ENCODE data around the gene PSMD4. TPM values are rescaled to one million over a fixed set of nuclear protein-coding genes. Genes with fewer than 3 reads are reported as not detected.

PSMD4 gene
- total RNA-seq, 1 experiment from 2014 or later = 207 TPM

DNA sequence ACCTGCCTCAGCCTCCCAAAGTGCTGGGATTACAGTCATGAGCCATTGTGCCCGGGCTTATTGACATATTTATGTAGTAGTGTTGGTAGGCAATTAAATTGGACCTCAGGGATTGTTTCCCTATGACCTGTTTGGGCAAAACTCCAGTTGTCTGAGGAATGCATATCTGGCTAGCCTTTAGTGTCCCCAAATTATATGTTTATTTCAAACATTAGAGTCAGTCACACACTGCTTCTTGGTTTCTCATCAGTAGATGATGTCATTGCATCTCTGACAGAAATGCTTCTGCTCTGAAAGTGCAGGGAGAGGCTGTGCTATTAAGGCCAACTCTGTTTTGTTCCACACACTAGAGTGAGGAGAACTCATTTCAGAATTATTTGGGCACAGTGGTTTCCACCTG is 43.7 kb upstream of the PSMD4 start:
- Histone ChIP-seq H2BK15ac (ENCODE audit: low read depth, low read length) (no peak overlapping the region), H4K5ac (ENCODE audit: insufficient read length, low read depth, low read length) (no peak overlapping the region), H3K4me2 (ENCODE audit: insufficient read depth, insufficient read length, low read length) (no peak overlapping the region), H3T11ph (ENCODE audit: low read length) (no peak overlapping the region), H3K79me2 (ENCODE audit: insufficient read depth, low read length) (peaks cover 9% of the 10 kb centered on the region; the same call in 1 of the 2 replicates), H3K14ac (ENCODE audit: insufficient read depth, low read length) (no peak overlapping the region), H3K4me1 (ENCODE audit: insufficient read depth, low read length) (no peaks in the 10 kb centered on the region), H3K79me1 (ENCODE audit: insufficient read depth, low read depth, low read length, poor library complexity, severe bottlenecking) (peaks cover 12% of the 10 kb centered on the region), H3K23me2 (ENCODE audit: insufficient read length, low read depth, low read length, poor library complexity, severe bottlenecking) (no peaks in the 10 kb centered on the region), H2AK5ac (ENCODE audit: insufficient read length, low read length) (no peak overlapping the region), H3K23ac (ENCODE audit: insufficient read length, low read depth, low read length) (no peak overlapping the region), H4K91ac (ENCODE audit: insufficient read length, low read depth, low read length) (no peak overlapping the region), H3K56ac (ENCODE audit: insufficient read length, low read depth, low read length) (no peak overlapping the region), H2BK5ac (ENCODE audit: insufficient read length, low read length) (no peak overlapping the region), H2BK120ac (ENCODE audit: low read depth, low read length, poor library complexity, severe bottlenecking) (no peak overlapping the region), H3K9ac (ENCODE audit: extremely low read depth, insufficient read length, low read length) (no peak overlapping the region), H2BK12ac (ENCODE audit: insufficient read length, low read depth, low read length) (no peak overlapping the region), H3K18ac (ENCODE audit: insufficient read length, low read depth, low read length) (no peak overlapping the region), H4K20me1 (ENCODE audit: control insufficient read depth, insufficient read depth, insufficient read length) (no peaks in the 10 kb centered on the region), H3K9me3 (ENCODE audit: control insufficient read depth, low read depth, low read length) (no peaks in the 10 kb centered on the region), H3K27ac (ENCODE audit: insufficient read length, low read depth, low read length) (no peak overlapping the region), H2AFZ (ENCODE audit: low read length) (no peak overlapping the region), H4K8ac (replicated peaks; ENCODE audit: insufficient read length, low read depth, low read length) (no peak overlapping the region), H3K4ac (ENCODE audit: low read depth, low read length) (no peak overlapping the region), H2BK20ac (ENCODE audit: low read depth, low read length, poor library complexity, severe bottlenecking) (no peak overlapping the region), H3K27me3 (ENCODE audit: insufficient read depth, low read length) (no peaks in the 10 kb centered on the region)
- Mint-ChIP-seq H3K36me3 (ENCODE audit: insufficient read depth in 1 of 3, low read depth in 3 of 3) (peaks cover 23 to 66% (median 48%) of the 10 kb centered on the region in 3 experiments; a peak in 6 of 7 replicates), H3K4me1 (peaks cover 2 to 4% of the 10 kb centered on the region in 2 experiments; a peak in 2 of 4 replicates), H3K27me3 (ENCODE audit: low read depth) (no peaks in the 10 kb centered on the region), H3K9me3 (no peaks in the 10 kb centered on the region), H3K27ac (peak overlapping the region in 1 of 3 experiments; percentile 61; a peak in 2 of 7 replicates), H3K4me3 (no peak overlapping the region)
- DNase-seq = no peak
- no CpG with 5 or more reads among the region's 1 CpG for WGBS (ENCODE audit: extremely low coverage, insufficient read length, low lambda C conversion rate)
- no peak for TF ChIP-seq CTCF (conservative IDR thresholded peaks at IDR 0.05)

Measured in H9 (cell line).